OCI-LY7 (cell line): Measurements from ENCODE around the gene TYW1. TPM values are rescaled to one million over a fixed set of nuclear protein-coding genes. Genes with fewer than 3 reads are reported as not detected.
A peak's percentile ranks its signal among the peaks of the same experiment; 100 is the strongest.
"Not testable (repeated sequence)": the region's sequence is repeated elsewhere in the genome, so short reads cannot be mapped to it uniquely, and the experiment has no call there.

Source experiments
- BruUV-seq: library from RNA; stranded (reverse); fragments of 400-500 nt; replicated peaks from 2 replicates; lab custom pipeline; 2021; lab: Mats Ljungman, UMichigan
- CTCF ChIA-PET: fragments of 300-600 bp; sonication (Branson Sonifier 250); formaldehyde crosslinking; loops from one replicate; lab custom pipeline; 2022; ENCODE audit warnings: antibody characterized with exemption; ENCODE audit not compliant: unreplicated experiment; lab: Charles Lee
- POLR2A ChIA-PET: fragments of 300-600 bp; sonication (Branson Sonifier 250); formaldehyde crosslinking; loops from one replicate; lab custom pipeline; 2022; ENCODE audit warnings: antibody characterized with exemption; lab: Charles Lee
- DNase-seq: peaks from one replicate; pipeline ENCODE4 v3.0.0-alpha.2; 2015; ENCODE audit warnings: low spot score
- H2AFZ ChIP-seq: fragments of 200-600 bp; sonication (generic), shearing (Covaris generic); 2 replicates; pipeline ENCODE4 v1.6.1; 2014; ENCODE audit warnings: mild to moderate bottlenecking, antibody characterized with exemption, low read length, moderate library complexity
- H3K27ac ChIP-seq: fragments of 200-600 bp; sonication (generic); 2 replicates; pipeline ENCODE4 v1.5.1; 2014; ENCODE audit warnings: mixed run types, low read depth, mild to moderate bottlenecking, moderate library complexity, low read length, inconsistent platforms; ENCODE audit not compliant: poor library complexity, severe bottlenecking
- H3K36me3 ChIP-seq: fragments of 200-600 bp; sonication (generic); 2 replicates; pipeline ENCODE4 v1.6.1; 2014; ENCODE audit warnings: mild to moderate bottlenecking, antibody characterized with exemption, low read length, moderate library complexity, mixed read lengths; ENCODE audit not compliant: insufficient read depth
- H3K4me1 ChIP-seq: fragments of 200-600 bp; sonication (generic); 2 replicates; pipeline ENCODE4 v1.5.1; 2014; ENCODE audit warnings: mild to moderate bottlenecking, low read length; ENCODE audit not compliant: insufficient read depth, poor library complexity, severe bottlenecking
- H3K4me2 ChIP-seq: fragments of 200-600 bp; sonication (generic); 2 replicates; pipeline ENCODE4 v1.6.1; 2014; ENCODE audit warnings: mild to moderate bottlenecking, low read length
- H3K4me3 ChIP-seq: fragments of 200-600 bp; sonication (generic); 2 replicates; pipeline ENCODE4 v1.5.1; 2014; ENCODE audit warnings: mild to moderate bottlenecking, low read depth, low read length; ENCODE audit not compliant: poor library complexity, severe bottlenecking
- H3K79me2 ChIP-seq: fragments of 200-600 bp; sonication (generic); 2 replicates; pipeline ENCODE4 v1.6.1; 2016; ENCODE audit warnings: low read depth, mild to moderate bottlenecking, low read length, moderate library complexity, mixed read lengths; ENCODE audit not compliant: insufficient read depth
- H3K9me2 ChIP-seq: fragments of 200-600 bp; sonication (generic); 2 replicates; pipeline ENCODE4 v1.6.1; 2016; ENCODE audit warnings: mild to moderate bottlenecking, low read length, mixed read lengths; ENCODE audit not compliant: insufficient read depth
- H3K9me3 ChIP-seq: fragments of 200-600 bp; sonication (generic); 2 replicates; pipeline ENCODE4 v1.6.1; 2014; ENCODE audit warnings: mild to moderate bottlenecking, mixed run types, low read length, mixed read lengths
- H4K20me1 ChIP-seq: fragments of 200-600 bp; sonication (generic); 2 replicates; pipeline ENCODE4 v1.6.1; 2014; ENCODE audit warnings: mild to moderate bottlenecking, antibody characterized with exemption, low read length, moderate library complexity, mixed read lengths; ENCODE audit not compliant: insufficient read depth
- intact Hi-C: fragments of 100-400 bp; cut with micrococcal nuclease; formaldehyde crosslinking; loops from one replicate; pipeline ENCODE4 v1.10.0; 2022; ENCODE audit not compliant: unreplicated experiment
- total RNA-seq, 2 experiments: library from RNA; depleted of rRNA in 1 of 2; stranded (reverse); fragments of >200 nt in 1 of 2; shearing (Covaris generic) in 1 of 2; gene quantifications; 2 replicates each; pipeline ENCODE4 v1.2.3, GENCODE V29; 2014 to 2022

TYW1 gene
- total RNA-seq, 2 experiments from 2014 or later: 17.3 to 22.3 TPM

- H3K9me3 ChIP-seq, CTCF ChIA-PET, H3K9me2 ChIP-seq, BruUV-seq, H3K27ac ChIP-seq, H3K4me3 ChIP-seq, H3K36me3 ChIP-seq, H3K4me1 ChIP-seq, H2AFZ ChIP-seq, H3K4me2 ChIP-seq, H4K20me1 ChIP-seq, intact Hi-C loops, DNase-seq, H3K79me2 ChIP-seq: not testable (repeated sequence)
- POLR2A ChIA-PET: interaction anchor here (0.6 to 0.7 kb wide), 2 partner anchors 353 to 368 kb away, joined by 3 to 4 read pairs; no protein-coding TSS in a partner anchor
These were observed 114.7 kb downstream of the TYW1 start for GRCh38 chr7:67111342-67111741.

- H3K9me3 ChIP-seq, POLR2A ChIA-PET, DNase-seq, H3K4me2 ChIP-seq, H3K79me2 ChIP-seq, H3K36me3 ChIP-seq, H3K9me2 ChIP-seq, intact Hi-C loops, H4K20me1 ChIP-seq, H3K4me1 ChIP-seq, H3K4me3 ChIP-seq, H3K27ac ChIP-seq, CTCF ChIA-PET, H2AFZ ChIP-seq, BruUV-seq: not testable (repeated sequence)
These were observed 118.0 kb downstream of the TYW1 start for GRCh38 chr7:67114483-67115246.

DNA sequence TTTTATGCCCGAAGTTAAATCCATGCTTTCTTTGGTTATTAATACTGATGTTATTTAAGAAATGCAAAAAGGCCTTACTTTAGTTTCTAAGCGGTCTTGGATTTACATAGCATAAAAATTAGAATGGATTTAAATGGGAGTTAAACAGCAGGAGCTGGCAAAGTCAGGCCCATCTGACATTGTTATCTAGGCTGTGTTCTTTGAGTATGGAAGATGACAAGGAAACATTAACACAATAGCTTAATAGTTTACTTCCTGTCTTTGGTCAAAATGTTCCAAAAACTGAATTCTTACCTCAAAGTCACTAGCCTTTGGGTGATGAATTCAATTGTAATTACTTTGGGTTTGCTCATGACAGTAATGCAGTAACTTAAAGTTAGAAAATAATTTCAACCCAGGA lies 123.9 kb downstream of the TYW1 start:
- H3K79me2 ChIP-seq, DNase-seq, POLR2A ChIA-PET: not testable (repeated sequence)

DNA sequence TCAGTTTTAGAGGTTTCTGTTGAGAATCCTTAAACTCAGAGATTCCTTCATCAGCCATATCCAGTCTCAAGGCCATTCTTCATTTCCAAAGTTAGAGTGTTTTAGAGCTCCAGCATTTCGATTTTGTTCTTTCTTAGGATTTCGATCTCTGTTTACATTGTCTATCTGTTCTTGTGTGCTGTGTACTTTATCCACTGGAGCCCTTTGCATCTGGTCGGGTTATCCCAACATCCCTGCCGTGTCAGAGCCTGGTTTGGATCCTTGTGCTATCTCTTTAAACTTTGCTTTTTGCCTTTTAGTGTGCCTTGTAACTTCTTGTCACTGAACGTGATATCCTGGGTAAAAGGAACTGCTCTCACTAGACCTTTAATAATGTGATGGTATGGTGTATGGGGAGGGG lies 131.6 kb downstream of the TYW1 start:
- H2AFZ ChIP-seq, H3K9me2 ChIP-seq, H3K4me3 ChIP-seq, BruUV-seq, H3K79me2 ChIP-seq, CTCF ChIA-PET, POLR2A ChIA-PET, H3K9me3 ChIP-seq, H3K36me3 ChIP-seq, intact Hi-C loops, H4K20me1 ChIP-seq: not testable (repeated sequence)
- peak; percentile 15 for DNase-seq
- Histone ChIP-seq H3K27ac (peak overlapping the region; percentile 67), H3K4me2 (peak overlapping the region; percentile 67), H3K4me1 (peaks cover 18% of the 10 kb centered on the region)

More for the DNA sequence above, 123.9 kb downstream of the TYW1 start:
- CTCF ChIA-PET, BruUV-seq, H4K20me1 ChIP-seq, H3K4me2 ChIP-seq, H3K4me3 ChIP-seq, intact Hi-C loops, H3K36me3 ChIP-seq, H2AFZ ChIP-seq, H3K27ac ChIP-seq, H3K4me1 ChIP-seq, H3K9me2 ChIP-seq, H3K9me3 ChIP-seq: not testable (repeated sequence)

DNA sequence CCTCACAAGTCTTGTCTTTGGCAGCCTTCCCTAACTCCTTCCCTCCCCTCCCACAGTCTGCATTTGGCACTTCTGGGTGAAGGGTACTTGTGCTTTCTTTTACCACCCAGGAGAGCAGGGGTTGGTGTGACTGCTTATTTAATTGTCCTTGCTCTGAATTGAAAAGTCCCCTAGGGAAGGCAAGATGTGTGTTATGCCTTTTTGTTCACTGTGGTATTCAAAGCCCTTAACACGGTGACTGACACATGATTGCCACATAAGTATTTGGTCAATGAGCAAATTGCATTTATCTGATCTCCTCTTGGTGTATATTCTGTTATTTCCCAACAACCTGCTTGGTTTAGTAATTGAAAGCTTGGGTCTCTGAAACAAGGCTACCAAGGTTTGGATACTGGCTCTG lies 134.1 kb downstream of the TYW1 start:
- H3K27ac ChIP-seq, H3K4me3 ChIP-seq, H3K36me3 ChIP-seq, H2AFZ ChIP-seq, H3K9me3 ChIP-seq, H4K20me1 ChIP-seq, CTCF ChIA-PET, H3K4me2 ChIP-seq, BruUV-seq, H3K9me2 ChIP-seq, DNase-seq, intact Hi-C loops, POLR2A ChIA-PET, H3K79me2 ChIP-seq: not testable (repeated sequence)
- H3K4me1 ChIP-seq: peaks cover 18% of the 10 kb centered on the region

DNA sequence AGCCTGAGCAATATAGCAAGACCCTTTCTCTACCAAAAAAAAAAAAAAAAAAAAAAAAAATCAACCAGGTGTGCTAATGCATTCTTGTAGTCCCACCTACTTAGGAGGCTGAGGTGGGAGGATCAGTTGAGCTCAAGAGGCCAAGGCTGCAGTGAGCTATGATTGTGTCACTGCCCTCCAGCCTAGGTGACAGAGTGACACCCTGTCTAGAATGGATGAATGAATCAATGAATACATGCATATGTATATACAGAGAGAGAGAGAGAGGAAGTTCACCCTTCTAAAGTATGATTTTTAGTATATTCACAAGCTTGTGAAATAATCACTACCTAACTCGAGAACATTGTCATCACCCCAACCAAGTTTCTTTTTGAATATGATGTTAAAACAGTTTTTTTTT lies 138.3 kb downstream of the TYW1 start:
- CTCF ChIA-PET, H3K9me3 ChIP-seq, H3K36me3 ChIP-seq, H3K4me3 ChIP-seq, H3K27ac ChIP-seq, H3K79me2 ChIP-seq, intact Hi-C loops, H3K4me1 ChIP-seq, H4K20me1 ChIP-seq, H3K9me2 ChIP-seq, H2AFZ ChIP-seq, H3K4me2 ChIP-seq, BruUV-seq, DNase-seq: not testable (repeated sequence)
- POLR2A ChIA-PET: interaction anchor here (0.6 to 1.2 kb wide), 2 partner anchors 167 to 365 kb away, joined by 3 to 4 read pairs; no protein-coding TSS in a partner anchor
